ENCODE results near the gene KRTAP2-1. TPM values are rescaled to one million over a fixed set of nuclear protein-coding genes. Genes with fewer than 3 reads are reported as not detected.

Gene KRTAP2-1
- total and polyA plus RNA-seq, 2 of the 13 experiments (the other 11 are each of a cell fraction or from before 2014, with no cell fraction given) = not detected

DNA sequence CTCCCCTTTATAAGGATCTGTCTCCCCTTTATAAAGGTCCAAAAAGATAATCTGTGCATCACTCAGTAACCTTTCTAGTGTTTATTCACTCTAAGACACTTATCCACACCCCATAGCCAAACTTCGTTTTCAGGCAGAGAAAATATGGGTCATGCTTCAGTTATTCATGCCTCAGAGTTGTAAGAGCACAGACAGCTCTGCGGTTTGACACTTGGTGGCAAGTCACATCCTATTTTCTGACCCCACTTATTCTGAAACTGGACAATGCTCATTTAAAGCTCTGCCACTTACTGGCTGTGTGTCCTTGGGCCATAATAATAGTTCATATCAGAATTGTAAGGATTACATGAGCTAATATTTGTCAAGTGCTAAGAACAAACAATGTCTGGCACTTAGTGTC lies 2.0 kb upstream of the KRTAP2-1 start:
- Histone ChIP-seq H3K9me3 (ENCODE audit: low read length) (no peaks in the 10 kb centered on the region), H3K4me2 (ENCODE audit: low read depth, low read length) (peak overlapping the region; percentile 41; the same call in 1 of the 2 replicates), H3K79me2 (ENCODE audit: insufficient read depth, low read length) (no peaks in the 10 kb centered on the region), H3K36me3 (replicated peaks in 1 of 2; ENCODE audit: control insufficient read depth in 1 of 2, insufficient read depth in 2 of 2, low read length in 2 of 2) (no peaks in the 10 kb centered on the region), H3K27me3 (ENCODE audit: control insufficient read depth in 1 of 2, insufficient read depth in 2 of 2, low read length in 2 of 2) (no peaks in the 10 kb centered on the region), H2AFZ (ENCODE audit: low read length) (no peak overlapping the region), H3K27ac (ENCODE audit: extremely low read length, insufficient read depth, low read length) (peak overlapping the region; percentile 19), H3K4me1 (ENCODE audit: insufficient read depth, low read length) (peaks cover 17% of the 10 kb centered on the region), H3K4me3 (replicated peaks in 1 of 3; ENCODE audit: insufficient read depth in 1 of 3, low read depth in 2 of 3, low read length in 3 of 3) (no peak overlapping the region), H4K20me1 (ENCODE audit: insufficient read depth, low read length) (no peaks in the 10 kb centered on the region), H3K9ac (ENCODE audit: insufficient read depth, low read depth, low read length) (no peak overlapping the region)
- in situ Hi-C loops (cut with HindIII; ENCODE audit: extremely low pct_ligation_motif_present, low pct_unique_long_range_greater_than_20kb) = no loop called here
- 10% methylated on average over 2 of the region's 2 CpGs for WGBS (ENCODE audit: low lambda C conversion rate)
- BruUV-seq (replicated peaks) = no TSS peak
- ChIA-PET CTCF (ENCODE audit: low intra/inter-chr PET ratio, low total read pairs) (no interaction called here), POLR2A (no interaction called here)
- ATAC-seq = no peak; the same call in 2 of the 3 replicates
- DNase-seq (ENCODE audit: low spot score) = peak; percentile 63
- TF ChIP-seq, protein P1, sequence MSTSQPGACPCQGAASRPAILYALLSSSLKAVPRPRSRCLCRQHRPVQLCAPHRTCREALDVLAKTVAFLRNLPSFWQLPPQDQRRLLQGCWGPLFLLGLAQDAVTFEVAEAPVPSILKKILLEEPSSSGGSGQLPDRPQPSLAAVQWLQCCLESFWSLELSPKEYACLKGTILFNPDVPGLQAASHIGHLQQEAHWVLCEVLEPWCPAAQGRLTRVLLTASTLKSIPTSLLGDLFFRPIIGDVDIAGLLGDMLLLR (CRISPR knock-in tag; IDR thresholded peaks at IDR 0.05) = no peak
- no peak for TF ChIP-seq FLYWCH1 (CRISPR knock-in tag; IDR thresholded peaks at IDR 0.05)
- peak in 1 of 2 experiments; percentile 9; a peak in 1 of 4 replicates for TF ChIP-seq EP300 (IDR thresholded peaks at IDR 0.05; ENCODE audit: low read depth in 2 of 2, low read length in 2 of 2)
- no peak for TF ChIP-seq EP300 (CRISPR knock-in tag; IDR thresholded peaks at IDR 0.05; ENCODE audit: borderline replicate concordance)
- no peak for TF ChIP-seq ZNF20 (CRISPR knock-in tag; IDR thresholded peaks at IDR 0.05)
- no peak for FAIRE-seq
- intact Hi-C loops (cut with micrococcal nuclease; ENCODE audit: unreplicated experiment) = loop anchor here (10.0 kb wide), 1 partner anchor 144 kb away; no protein-coding TSS in a partner anchor

DNA sequence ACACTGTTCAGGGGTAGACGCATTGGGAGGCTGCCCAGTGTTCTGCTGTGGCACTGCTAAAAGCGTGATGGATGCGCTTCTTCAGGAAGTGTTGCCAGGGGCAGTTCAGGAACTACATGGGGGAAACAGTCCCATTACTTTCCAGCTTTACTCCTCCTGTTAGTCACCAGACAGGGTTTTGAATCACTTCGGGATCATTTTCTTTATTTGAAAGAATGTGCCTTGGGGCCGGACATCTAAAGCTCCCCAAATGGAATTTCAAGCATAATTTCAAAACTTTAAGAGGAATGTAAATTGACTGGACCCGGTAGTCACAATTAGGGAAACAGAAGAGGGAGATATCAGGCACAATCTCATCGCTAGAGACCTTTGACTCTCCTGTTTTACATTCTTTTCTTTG lies 1.3 kb upstream of the KRTAP2-1 start:
- DNase-seq (ENCODE audit: low spot score) = peak; percentile 75
- 34% methylated on average over 7 of the region's 7 CpGs for WGBS (ENCODE audit: low lambda C conversion rate)
- BruUV-seq (replicated peaks) = no TSS peak
- H3K9ac ChIP-seq (ENCODE audit: insufficient read depth, low read depth, low read length) = peak overlapping the region; percentile 20; the same call in 1 of the 2 replicates
- peak overlapping the region; percentile 60 for H2AFZ ChIP-seq (ENCODE audit: low read length)
- H3K4me2 ChIP-seq (ENCODE audit: low read depth, low read length) = peak overlapping the region; percentile 41
- no peaks in the 10 kb centered on the region for H3K27me3 ChIP-seq (ENCODE audit: control insufficient read depth in 1 of 2, insufficient read depth in 2 of 2, low read length in 2 of 2)
- H3K4me3 ChIP-seq (replicated peaks in 1 of 3; ENCODE audit: insufficient read depth in 1 of 3, low read depth in 2 of 3, low read length in 3 of 3) = no peak overlapping the region
- H3K79me2 ChIP-seq (ENCODE audit: insufficient read depth, low read length) = no peaks in the 10 kb centered on the region
- H3K36me3 ChIP-seq (replicated peaks in 1 of 2; ENCODE audit: control insufficient read depth in 1 of 2, insufficient read depth in 2 of 2, low read length in 2 of 2) = no peaks in the 10 kb centered on the region
- peak; percentile 47 for ATAC-seq
- in situ Hi-C loops (cut with HindIII; ENCODE audit: extremely low pct_ligation_motif_present, low pct_unique_long_range_greater_than_20kb) = no loop called here
- H3K4me1 ChIP-seq (ENCODE audit: insufficient read depth, low read length) = peaks cover 17% of the 10 kb centered on the region
- H3K9me3 ChIP-seq (ENCODE audit: low read length) = peaks cover 2% of the 10 kb centered on the region; the same call in 1 of the 2 replicates
- POLR2A ChIA-PET = interaction anchor here (0.7 kb wide), 1 partner anchor 10 kb away, joined by 4 read pairs; no protein-coding TSS in a partner anchor
- no peak for FAIRE-seq
- CTCF ChIA-PET (ENCODE audit: low intra/inter-chr PET ratio, low total read pairs) = no interaction called here
- no peaks in the 10 kb centered on the region for H4K20me1 ChIP-seq (ENCODE audit: insufficient read depth, low read length)
- intact Hi-C loops (cut with micrococcal nuclease; ENCODE audit: unreplicated experiment) = loop anchor here (10.0 kb wide), 1 partner anchor 144 kb away; no protein-coding TSS in a partner anchor
- H3K27ac ChIP-seq (ENCODE audit: extremely low read length, insufficient read depth, low read length) = peak overlapping the region; percentile 31
- TF ChIP-seq FOXA1 (IDR thresholded peaks at IDR 0.05) (no peak), FOXA1 (CRISPR knock-in tag; IDR thresholded peaks at IDR 0.05) (no peak), BRD4 (CRISPR knock-in tag; IDR thresholded peaks at IDR 0.05) (no peak), NCOR1 (IDR thresholded peaks at IDR 0.05; ENCODE audit: borderline replicate concordance, low read length) (no peak), ARID5B (CRISPR knock-in tag; IDR thresholded peaks at IDR 0.05) (0 out of 2 replicates have a peak, but pooled peaks have one; percentile 21), RFX1 (IDR thresholded peaks at IDR 0.05) (0 out of 2 replicates have a peak, but pooled peaks have one; percentile 15), SNAPC2 (CRISPR knock-in tag; IDR thresholded peaks at IDR 0.05) (no peak)

All from HepG2 (cell line).